GM23248 (cell line): ENCODE measurements around the gene GPR18. TPM values are rescaled to one million over a fixed set of nuclear protein-coding genes. Genes with fewer than 3 reads are reported as not detected.

Experiments
- DNase-seq: peaks from one replicate; pipeline ENCODE4 v3.0.0-alpha.2; 2015
- H2AFZ ChIP-seq: fragments of 200-600 bp; sonication (generic); 2 replicates; pipeline ENCODE4 v1.6.1; 2016; ENCODE audit warnings: antibody characterized with exemption
- H3F3A ChIP-seq: fragments of 200-600 bp; sonication (generic); 2 replicates; pipeline ENCODE4 v1.6.1; 2016; ENCODE audit warnings: mild to moderate bottlenecking, antibody characterized with exemption, mixed run types; ENCODE audit not compliant: insufficient read depth
- H3K27ac ChIP-seq: fragments of 200-600 bp; sonication (generic); 2 replicates; pipeline ENCODE4 v1.5.1; 2016; ENCODE audit warnings: mild to moderate bottlenecking
- H3K27me3 ChIP-seq: fragments of 200-600 bp; sonication (generic); replicated peaks from 2 replicates; pipeline ENCODE4 v1.6.1; 2016; ENCODE audit warnings: mild to moderate bottlenecking; ENCODE audit not compliant: insufficient read depth
- H3K36me3 ChIP-seq: fragments of 200-600 bp; sonication (generic); 2 replicates; pipeline ENCODE4 v1.6.1; 2016; ENCODE audit warnings: low read depth, mild to moderate bottlenecking
- H3K4me1 ChIP-seq: fragments of 200-600 bp; sonication (generic); 2 replicates; pipeline ENCODE4 v1.6.1; 2016; ENCODE audit warnings: mild to moderate bottlenecking; ENCODE audit not compliant: insufficient read depth
- H3K4me2 ChIP-seq: fragments of 200-600 bp; sonication (generic); one replicate; pipeline ENCODE4 v1.6.1; 2016; ENCODE audit warnings: mild to moderate bottlenecking; ENCODE audit not compliant: unreplicated experiment
- H3K4me3 ChIP-seq: fragments of 200-600 bp; sonication (generic); 2 replicates; pipeline ENCODE4 v1.5.1; 2016; ENCODE audit warnings: mild to moderate bottlenecking
- H3K79me2 ChIP-seq: fragments of 200-600 bp; sonication (generic); 2 replicates; pipeline ENCODE4 v1.6.1; 2016; ENCODE audit warnings: mild to moderate bottlenecking; ENCODE audit not compliant: insufficient read depth
- H3K9ac ChIP-seq: fragments of 200-600 bp; sonication (generic); 2 replicates; pipeline ENCODE4 v1.6.1; 2016; ENCODE audit warnings: mild to moderate bottlenecking
- H3K9me2 ChIP-seq: fragments of 200-600 bp; sonication (generic); 2 replicates; pipeline ENCODE4 v1.6.1; 2016; ENCODE audit warnings: mixed run types, mild to moderate bottlenecking, moderate library complexity; ENCODE audit not compliant: insufficient read depth
- H3K9me3 ChIP-seq: fragments of 200-600 bp; sonication (generic); one replicate; pipeline ENCODE4 v1.6.1; 2017; ENCODE audit warnings: low read depth
- H4K20me1 ChIP-seq: fragments of 200-600 bp; sonication (generic); 2 replicates; pipeline ENCODE4 v1.6.0; 2016; ENCODE audit not compliant: insufficient read depth
- EZH2 ChIP-seq: fragments of 200-600 bp; sonication (generic); IDR thresholded peaks from 2 replicates; pipeline ENCODE4 v1.6.1; 2018; ENCODE audit warnings: antibody characterized with exemption, mild to moderate bottlenecking; ENCODE audit not compliant: insufficient read depth, poor library complexity, severe bottlenecking
- EZH2phosphoT487 ChIP-seq: fragments of 200-600 bp; sonication (generic); IDR thresholded peaks from 2 replicates; pipeline ENCODE4 v1.6.1; 2018; ENCODE audit warnings: antibody characterized with exemption, moderate library complexity, mild to moderate bottlenecking, low read depth; ENCODE audit not compliant: insufficient read depth
- WGBS, 2 experiments: methylation state at CpG; one replicate each; pipeline ENCODE4 v1.1.6; 2015 to 2017; ENCODE audit warnings: low lambda C conversion rate in 2 of 2, low coverage in 1 of 2; ENCODE audit errors: missing lambda C conversion rate in 2 of 2; 5-methylcytosine and 5-hydroxymethylcytosine counted together
- in situ Hi-C: fragments of 300-500 bp; cut with MboI; formaldehyde crosslinking; loops from 2 replicates; pipeline ENCODE4 v1.15.0; 2020
- polyA plus RNA-seq: library from polyadenylated mRNA; unstranded; fragments of >200 nt; fragmentation: Nextera tagmentation; extraction: Ambion mirVana; gene quantifications from 2 replicates; pipeline ENCODE4 v1.2.1, GENCODE V29; 2016
- total RNA-seq: library from RNA; depleted of rRNA; stranded (reverse); fragments of >200 nt; shearing (Covaris generic); gene quantifications from 2 replicates; pipeline ENCODE4 v1.2.3, GENCODE V29; 2014

Gene GPR18
- total and polyA plus RNA-seq, 2 experiments from 2014 or later = 0.46 TPM; not detected in 1

- no peaks in the 10 kb centered on the region for H3K36me3 ChIP-seq
- TF ChIP-seq EZH2phosphoT487 = no peak
- no peak for TF ChIP-seq EZH2
- WGBS, 2 experiments = 95 to 96% methylated on average over 2 of the region's 2 CpGs
- no peak overlapping the region for H3K4me2 ChIP-seq
- no peak overlapping the region for H3K27ac ChIP-seq
- peaks cover 9% of the 10 kb centered on the region; the same call in 1 of the 2 replicates for H3K79me2 ChIP-seq
- H3K4me3 ChIP-seq = no peak overlapping the region
- H3K4me1 ChIP-seq = 0 out of 2 replicates have a peak, but pooled peaks cover 4% of the 10 kb centered on the region
- H3K27me3 ChIP-seq = no peaks in the 10 kb centered on the region
- H3K9me3 ChIP-seq = no peaks in the 10 kb centered on the region
- H3K9me2 ChIP-seq = no peaks in the 10 kb centered on the region
- DNase-seq = no peak
- no peaks in the 10 kb centered on the region for H4K20me1 ChIP-seq
- H2AFZ ChIP-seq = no peak overlapping the region
- in situ Hi-C loops = no loop called here
- H3K9ac ChIP-seq = no peak overlapping the region
- H3F3A ChIP-seq = no peaks in the 10 kb centered on the region
Observed at GRCh38 chr13:99289271-99289670, 31.1 kb upstream of the GPR18 start.

- H3K4me1 ChIP-seq = peaks cover 14% of the 10 kb centered on the region
- no peaks in the 10 kb centered on the region for H3K36me3 ChIP-seq
- H3K9ac ChIP-seq = no peak overlapping the region
- H3K79me2 ChIP-seq = peaks cover 10% of the 10 kb centered on the region; the same call in 1 of the 2 replicates
- DNase-seq = no peak
- in situ Hi-C loops = no loop called here
- no peak overlapping the region for H2AFZ ChIP-seq
- H3K4me3 ChIP-seq = no peak overlapping the region
- peaks cover 3% of the 10 kb centered on the region for H3F3A ChIP-seq
- TF ChIP-seq EZH2 (no peak), EZH2phosphoT487 (no peak)
- no peaks in the 10 kb centered on the region for H3K9me2 ChIP-seq
- H4K20me1 ChIP-seq = no peaks in the 10 kb centered on the region
- WGBS, 2 experiments = 92 to 96% methylated on average over 2 of the region's 2 CpGs
- H3K27ac ChIP-seq = no peak overlapping the region
- no peaks in the 10 kb centered on the region for H3K9me3 ChIP-seq
- H3K4me2 ChIP-seq = no peak overlapping the region
- H3K27me3 ChIP-seq = no peaks in the 10 kb centered on the region
Observed at GRCh38 chr13:99288089-99288488, 29.9 kb upstream of the GPR18 start.

- Histone ChIP-seq H3K36me3 (no peaks in the 10 kb centered on the region), H3K79me2 (peaks cover 10% of the 10 kb centered on the region; the same call in 1 of the 2 replicates), H3K27ac (no peak overlapping the region), H3K4me2 (no peak overlapping the region), H4K20me1 (peaks cover 3% of the 10 kb centered on the region; the same call in 1 of the 2 replicates), H3K9me3 (no peaks in the 10 kb centered on the region), H3K4me3 (no peak overlapping the region), H3K9me2 (no peaks in the 10 kb centered on the region), H3K4me1 (peaks cover 20% of the 10 kb centered on the region), H3F3A (peaks cover 8% of the 10 kb centered on the region), H3K27me3 (no peaks in the 10 kb centered on the region), H2AFZ (no peak overlapping the region), H3K9ac (no peak overlapping the region)
- in situ Hi-C loops = no loop called here
- WGBS, 2 experiments = 76 to 90% methylated on average over 4 of the region's 4 CpGs
- TF ChIP-seq EZH2 = no peak
- TF ChIP-seq EZH2phosphoT487 = no peak
- no peak for DNase-seq
Observed at GRCh38 chr13:99287551-99287950, 29.4 kb upstream of the GPR18 start.

- Histone ChIP-seq H3K9me3 (no peaks in the 10 kb centered on the region), H2AFZ (no peak overlapping the region), H3K27ac (no peak overlapping the region), H3K27me3 (no peaks in the 10 kb centered on the region), H3K36me3 (no peaks in the 10 kb centered on the region), H3K4me1 (peaks cover 37% of the 10 kb centered on the region), H3K4me3 (no peak overlapping the region), H3K4me2 (no peak overlapping the region), H3F3A (peaks cover 27% of the 10 kb centered on the region), H3K9ac (no peak overlapping the region), H4K20me1 (peaks cover 3% of the 10 kb centered on the region; the same call in 1 of the 2 replicates), H3K9me2 (no peaks in the 10 kb centered on the region), H3K79me2 (peaks cover 10% of the 10 kb centered on the region; the same call in 1 of the 2 replicates)
- in situ Hi-C loops = no loop called here
- 72 to 74% methylated on average over 10 of the region's 10 CpGs for whole genome bisulfite sequencing, 2 experiments
- TF ChIP-seq EZH2 (no peak), EZH2phosphoT487 (no peak)
- no peak for DNase-seq
Observed at GRCh38 chr13:99285432-99286182, 27.4 kb upstream of the GPR18 start.
